ENCODE measurements around the gene COL2A1. TPM values are rescaled to one million over a fixed set of nuclear protein-coding genes. Genes with fewer than 3 reads are reported as not detected.

Gene COL2A1
- total and polyA plus RNA-seq, 4 donors, result 0.05 to 8.7 (median 0.15) TPM; not detected in 1

GRCh38 chr12:47942614-47943225 lies 61.6 kb downstream of the COL2A1 start:
- ATAC-seq (ENCODE audit: insufficient read depth, low FRiP score), result no peak
- TF ChIP-seq, protein P1, sequence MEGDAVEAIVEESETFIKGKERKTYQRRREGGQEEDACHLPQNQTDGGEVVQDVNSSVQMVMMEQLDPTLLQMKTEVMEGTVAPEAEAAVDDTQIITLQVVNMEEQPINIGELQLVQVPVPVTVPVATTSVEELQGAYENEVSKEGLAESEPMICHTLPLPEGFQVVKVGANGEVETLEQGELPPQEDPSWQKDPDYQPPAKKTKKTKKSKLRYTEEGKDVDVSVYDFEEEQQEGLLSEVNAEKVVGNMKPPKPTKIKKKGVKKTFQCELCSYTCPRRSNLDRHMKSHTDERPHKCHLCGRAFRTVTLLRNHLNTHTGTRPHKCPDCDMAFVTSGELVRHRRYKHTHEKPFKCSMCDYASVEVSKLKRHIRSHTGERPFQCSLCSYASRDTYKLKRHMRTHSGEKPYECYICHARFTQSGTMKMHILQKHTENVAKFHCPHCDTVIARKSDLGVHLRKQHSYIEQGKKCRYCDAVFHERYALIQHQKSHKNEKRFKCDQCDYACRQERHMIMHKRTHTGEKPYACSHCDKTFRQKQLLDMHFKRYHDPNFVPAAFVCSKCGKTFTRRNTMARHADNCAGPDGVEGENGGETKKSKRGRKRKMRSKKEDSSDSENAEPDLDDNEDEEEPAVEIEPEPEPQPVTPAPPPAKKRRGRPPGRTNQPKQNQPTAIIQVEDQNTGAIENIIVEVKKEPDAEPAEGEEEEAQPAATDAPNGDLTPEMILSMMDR (IDR thresholded peaks at IDR 0.05; ENCODE audit: control extremely low read depth, extremely low read depth), result no peak
- peaks cover 0 to 2% (median 0%) of the 10 kb centered on the region in 4 donors for H3K9me3 ChIP-seq (ENCODE audit: control insufficient read depth in 4 of 4, insufficient read depth in 3 of 4, low read length in 3 of 4)
- H3K4me1 ChIP-seq (ENCODE audit: control insufficient read depth in 5 of 5, insufficient read depth in 5 of 5, low read length in 5 of 5), result peaks cover 0 to 15% (median 3%) of the 10 kb centered on the region in 5 donors
- H3K4me3 ChIP-seq, result no peak overlapping the region
- H3K36me3 ChIP-seq (ENCODE audit: control insufficient read depth in 4 of 4, insufficient read depth in 4 of 4, low read length in 4 of 4), result no peaks in the 10 kb centered on the region
- H3K9ac ChIP-seq (ENCODE audit: insufficient read depth in 1 of 2, low read length in 2 of 2), result no peak overlapping the region
- H3K27me3 ChIP-seq (ENCODE audit: control insufficient read depth in 3 of 3, insufficient read depth in 3 of 3, low read length in 2 of 3), result peaks cover 0 to 7% (median 3%) of the 10 kb centered on the region in 3 donors
- no peak overlapping the region for H3K27ac ChIP-seq (ENCODE audit: low read depth in 1 of 2, low read length in 1 of 2)
- 59 to 73% methylated on average over 30 to 31 of the region's 31 CpGs for WGBS, 2 donors
- no peak for DNase-seq

GRCh38 chr12:47941871-47942613 lies 62.2 kb downstream of the COL2A1 start:
- H3K4me1 ChIP-seq (ENCODE audit: control insufficient read depth in 5 of 5, insufficient read depth in 5 of 5, low read length in 5 of 5), result peaks cover 0 to 13% (median 3%) of the 10 kb centered on the region in 5 donors
- DNase-seq, result peak in 2 of 3 donors; percentile 43 to 59
- ATAC-seq (ENCODE audit: insufficient read depth, low FRiP score), result no peak
- no peak overlapping the region for H3K27ac ChIP-seq (ENCODE audit: low read depth in 1 of 2, low read length in 1 of 2)
- H3K36me3 ChIP-seq (ENCODE audit: control insufficient read depth in 4 of 4, insufficient read depth in 4 of 4, low read length in 4 of 4), result no peaks in the 10 kb centered on the region
- no peak overlapping the region for H3K4me3 ChIP-seq
- 35 to 39% methylated on average over 34 to 40 of the region's 40 CpGs for WGBS, 2 donors
- peaks cover 0 to 7% (median 3%) of the 10 kb centered on the region in 3 donors for H3K27me3 ChIP-seq (ENCODE audit: control insufficient read depth in 3 of 3, insufficient read depth in 3 of 3, low read length in 2 of 3)
- H3K9me3 ChIP-seq (ENCODE audit: control insufficient read depth in 4 of 4, insufficient read depth in 3 of 4, low read length in 3 of 4), result peaks cover 0 to 2% (median 0%) of the 10 kb centered on the region in 4 donors
- TF ChIP-seq, protein P1 (IDR thresholded peaks at IDR 0.05; ENCODE audit: control extremely low read depth, extremely low read depth), result no peak
- H3K9ac ChIP-seq (ENCODE audit: insufficient read depth in 1 of 2, low read length in 2 of 2), result no peak overlapping the region

DNA sequence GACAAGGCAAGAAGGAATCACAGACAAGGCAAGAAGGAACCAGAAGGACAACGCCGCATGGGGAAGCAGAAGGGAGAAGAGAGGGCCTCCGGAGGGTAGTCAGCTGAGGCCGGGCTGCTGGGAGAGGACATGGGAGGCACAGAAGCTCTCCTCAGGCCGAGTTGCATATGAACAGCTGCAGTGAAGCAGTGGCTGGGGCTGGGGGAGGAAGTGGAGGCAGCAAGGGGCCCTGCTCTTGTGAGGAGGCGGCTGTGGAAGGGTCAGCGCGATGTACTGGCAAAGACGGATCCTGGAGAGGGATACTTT lies 62.8 kb downstream of the COL2A1 start:
- Histone ChIP-seq H3K9me3 (ENCODE audit: control insufficient read depth in 4 of 4, insufficient read depth in 3 of 4, low read length in 3 of 4) (peaks cover 0 to 2% (median 0%) of the 10 kb centered on the region in 4 donors), H3K4me1 (ENCODE audit: control insufficient read depth in 5 of 5, insufficient read depth in 5 of 5, low read length in 5 of 5) (peaks cover 0 to 7% (median 0%) of the 10 kb centered on the region in 5 donors), H3K36me3 (ENCODE audit: control insufficient read depth in 4 of 4, insufficient read depth in 4 of 4, low read length in 4 of 4) (no peaks in the 10 kb centered on the region), H3K9ac (ENCODE audit: insufficient read depth in 1 of 2, low read length in 2 of 2) (no peak overlapping the region), H3K27ac (ENCODE audit: low read depth in 1 of 2, low read length in 1 of 2) (no peak overlapping the region), H3K4me3 (no peak overlapping the region), H3K27me3 (ENCODE audit: control insufficient read depth in 3 of 3, insufficient read depth in 3 of 3, low read length in 2 of 3) (peaks cover 0 to 7% (median 3%) of the 10 kb centered on the region in 3 donors)
- no peak for DNase-seq
- 72 to 80% methylated on average over 9 of the region's 9 CpGs for WGBS, 2 donors
- TF ChIP-seq, protein P1 (IDR thresholded peaks at IDR 0.05; ENCODE audit: control extremely low read depth, extremely low read depth), result no peak
- no peak for ATAC-seq (ENCODE audit: insufficient read depth, low FRiP score)

Measured in lung (tissue), 12 donors.